HG03520 (cell line): ENCODE results near the gene PAAF1.
A peak's percentile ranks its signal among the peaks of the same experiment; 100 is the strongest.

ENCODE experiments used
- ATAC-seq: cut with Tn5 transposase; IDR thresholded peaks from one replicate; pipeline ENCODE4 v1.9.1; 2021; ENCODE audit warnings: mild to moderate bottlenecking, moderate library complexity; ENCODE audit not compliant: unreplicated experiment

Gene PAAF1

GRCh38 chr11:73969991-73970800, 93.4 kb downstream of the PAAF1 start:
- ATAC-seq, result no peak

DNA sequence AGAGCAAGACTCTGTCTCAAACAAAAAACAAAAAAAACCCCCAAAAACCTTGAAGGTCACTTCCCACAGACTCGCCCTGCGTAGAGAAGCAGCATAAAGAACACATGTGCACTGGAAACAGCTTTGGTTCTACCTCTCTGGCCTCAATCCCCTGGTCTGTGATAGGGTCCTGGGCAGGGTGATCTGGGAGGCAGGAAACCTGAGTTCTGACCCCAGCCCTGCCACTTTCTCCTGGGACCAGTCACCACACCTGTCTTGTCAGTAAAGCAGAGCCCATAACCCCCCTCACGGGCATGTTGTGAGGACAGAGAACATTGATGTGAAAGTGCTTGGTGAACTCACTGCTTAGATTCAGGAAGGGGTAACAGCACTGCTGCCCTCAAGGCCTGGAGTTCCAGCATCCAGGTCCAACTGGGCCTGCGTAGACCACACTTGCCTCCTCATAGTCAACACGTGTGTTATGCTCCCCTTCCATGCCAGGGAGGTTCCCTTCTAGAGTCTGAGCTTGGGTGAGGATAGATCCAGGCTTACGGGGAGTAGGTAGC, 94.4 kb downstream of the PAAF1 start:
- ATAC-seq, result no peak

DNA sequence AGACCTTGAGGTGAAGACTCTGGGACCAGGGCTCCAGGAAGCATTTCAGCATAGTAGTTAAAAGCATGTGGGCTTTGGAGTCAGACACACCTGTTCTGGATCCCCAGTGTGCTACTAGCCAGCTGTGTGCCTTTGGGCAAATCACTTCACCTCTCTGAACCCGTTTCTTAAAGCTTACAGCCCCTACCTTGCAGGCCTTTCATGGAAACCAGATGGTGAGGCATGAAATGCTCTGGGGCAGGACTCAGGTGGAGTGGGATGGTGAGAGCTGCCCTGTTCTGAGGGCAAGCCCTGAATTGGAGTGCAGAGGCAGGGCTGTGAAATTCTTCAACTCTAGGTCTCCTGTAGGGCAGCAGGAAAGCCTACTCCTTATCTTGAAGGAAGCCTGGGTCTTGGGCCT, 95.4 kb downstream of the PAAF1 start:
- ATAC-seq, result no peak

DNA sequence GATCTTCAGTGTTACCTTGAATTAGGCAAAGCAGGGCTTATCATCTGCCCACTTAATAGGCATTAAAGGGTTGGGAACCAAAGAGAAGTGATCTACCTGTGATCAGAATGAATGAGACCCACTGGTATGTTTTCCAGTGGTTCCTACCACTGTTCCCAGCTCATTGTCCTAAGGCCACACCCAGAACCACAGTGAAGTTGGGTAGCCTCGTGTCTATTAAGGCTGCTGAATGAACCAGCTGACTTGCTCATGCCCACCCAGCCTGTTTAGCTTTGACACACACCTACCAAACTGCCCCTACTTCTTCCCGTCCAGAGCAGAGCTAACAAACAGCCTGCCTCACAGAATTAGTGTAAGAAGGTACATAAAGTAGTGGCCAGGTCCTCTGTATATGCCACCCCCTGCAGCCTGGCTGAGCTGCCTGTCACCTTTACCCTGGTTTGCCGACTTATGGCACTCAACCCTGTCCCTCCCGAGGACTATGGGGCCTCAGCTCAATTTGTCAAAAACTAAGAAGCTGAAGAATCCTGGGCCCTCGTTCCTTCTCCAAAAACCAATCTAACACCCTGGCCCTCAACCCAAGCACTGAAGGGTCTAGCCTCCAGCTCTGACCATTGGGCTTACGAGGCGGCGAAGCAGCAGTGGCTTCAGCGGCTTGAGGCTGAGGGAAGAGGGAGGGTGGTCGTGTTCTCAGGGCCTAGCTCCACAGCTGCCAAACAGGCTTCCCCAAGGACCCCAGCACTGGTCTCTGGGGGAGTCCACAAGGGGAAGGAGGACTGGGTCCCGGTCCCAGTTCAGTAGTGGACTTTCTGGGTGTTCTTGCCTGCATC, 96.0 kb downstream of the PAAF1 start:
- ATAC-seq, result no peak

DNA sequence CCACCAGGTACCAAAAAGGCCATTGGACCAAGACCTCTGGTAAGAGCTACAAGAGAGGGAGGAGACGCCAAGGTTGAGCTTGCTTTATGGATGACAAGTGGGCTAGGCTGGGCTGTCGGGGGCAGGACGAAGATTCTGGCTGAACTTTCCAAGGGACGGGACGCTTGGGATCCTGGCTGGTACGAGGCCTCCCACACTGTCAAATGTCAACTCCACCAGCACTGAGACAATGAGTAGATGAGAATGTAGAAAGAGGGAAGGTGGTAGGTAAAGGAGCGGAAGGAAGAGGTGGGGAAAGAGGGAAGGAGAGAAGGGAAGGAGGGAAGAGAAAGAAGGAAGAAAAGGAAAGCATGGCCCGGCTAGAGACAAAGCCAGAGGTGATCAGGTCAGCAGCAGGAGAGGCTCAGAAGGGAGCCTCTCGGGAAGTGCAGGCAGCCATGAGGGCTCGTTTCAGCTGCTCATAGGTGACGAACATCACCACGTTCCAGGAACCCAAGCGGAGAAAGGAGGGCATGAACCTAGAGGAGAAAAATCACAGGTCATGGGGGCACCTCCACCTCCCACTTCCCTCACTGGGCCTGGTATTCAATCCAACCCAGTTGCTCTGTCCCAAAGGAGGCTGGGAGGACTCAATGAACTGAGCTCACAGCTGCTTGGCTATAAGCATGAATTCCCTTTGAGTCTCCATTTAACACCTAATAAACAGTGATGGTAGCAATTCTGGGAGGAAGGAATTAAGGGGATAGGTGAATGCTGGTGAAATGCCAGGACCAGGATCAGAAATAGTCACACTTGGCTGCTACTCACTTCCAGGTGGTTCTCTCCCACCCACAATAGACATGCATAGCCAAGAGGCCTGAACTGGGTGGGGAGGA, 98.0 kb downstream of the PAAF1 start:
- no peak for ATAC-seq

GRCh38 chr11:73975479-73975757, 98.6 kb downstream of the PAAF1 start:
- ATAC-seq, result no peak

- no peak for ATAC-seq
Measured at GRCh38 chr11:73976451-73977151, 99.8 kb downstream of the PAAF1 start.

DNA sequence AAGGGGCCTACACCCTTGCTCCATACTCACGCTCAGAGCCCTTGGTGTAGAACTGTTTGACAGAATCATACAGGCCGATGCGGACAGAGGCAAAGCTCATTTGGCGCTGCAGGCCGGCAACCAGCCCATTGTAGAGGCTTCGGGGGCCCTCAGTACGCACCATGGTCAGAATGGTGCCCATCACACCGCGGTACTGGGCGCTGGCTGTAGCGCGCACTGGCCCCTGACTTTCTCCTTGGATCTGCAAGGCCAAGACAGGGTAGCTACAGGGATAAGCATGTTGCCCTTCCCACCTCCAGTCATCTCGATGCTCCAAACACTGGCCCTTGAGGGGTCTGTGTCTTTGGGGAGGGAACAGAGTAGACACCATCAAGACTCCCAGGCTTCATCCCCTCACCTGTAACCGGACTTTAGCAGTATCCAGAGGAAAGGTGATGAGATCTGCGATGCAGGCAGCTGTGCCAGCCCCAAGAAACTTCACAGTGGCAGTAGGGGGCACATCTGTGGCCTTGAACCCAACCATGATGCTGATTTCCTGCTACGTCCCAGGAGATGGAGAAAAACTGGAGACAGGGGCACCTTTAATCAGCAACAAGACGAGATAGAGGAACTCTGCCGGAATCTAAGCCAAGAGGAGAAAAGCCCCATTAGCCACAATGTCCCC, 101.2 kb downstream of the PAAF1 start:
- no peak for ATAC-seq

DNA sequence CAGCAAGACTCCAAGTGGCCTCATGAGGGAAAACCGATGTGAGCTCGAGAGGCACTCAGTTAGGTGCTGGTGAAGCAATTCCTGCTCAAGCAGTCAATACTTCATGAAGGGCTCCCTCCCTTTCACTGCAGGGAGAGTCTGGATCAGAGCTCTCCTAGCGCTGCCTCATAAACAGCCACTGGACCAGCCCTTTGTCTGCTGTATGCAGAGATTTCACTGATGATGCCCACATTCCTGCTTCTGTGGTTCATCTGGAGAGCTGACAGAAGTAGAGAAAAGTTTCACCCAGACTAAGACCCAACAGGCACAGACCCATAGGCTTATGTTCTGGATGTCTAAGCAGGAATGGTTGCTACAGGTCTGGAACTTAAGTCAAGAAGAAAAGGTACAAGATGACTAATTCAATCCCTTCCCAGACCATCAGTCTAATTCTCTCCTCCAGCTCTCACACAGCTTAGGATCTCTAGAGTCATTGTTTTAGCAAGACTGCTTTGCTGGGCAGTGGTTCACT, 101.8 kb downstream of the PAAF1 start:
- no peak for ATAC-seq

- ATAC-seq, result peak; percentile 28
Measured at GRCh38 chr11:73980001-73980961, 103.5 kb downstream of the PAAF1 start.
